ENCODE results near the gene USP13. TPM values are rescaled to one million over a fixed set of nuclear protein-coding genes. Genes with fewer than 3 reads are reported as not detected.

Gene USP13
- polyA plus RNA-seq, 3 donors: 0.31 to 1.6 (median 1.2) TPM

DNA sequence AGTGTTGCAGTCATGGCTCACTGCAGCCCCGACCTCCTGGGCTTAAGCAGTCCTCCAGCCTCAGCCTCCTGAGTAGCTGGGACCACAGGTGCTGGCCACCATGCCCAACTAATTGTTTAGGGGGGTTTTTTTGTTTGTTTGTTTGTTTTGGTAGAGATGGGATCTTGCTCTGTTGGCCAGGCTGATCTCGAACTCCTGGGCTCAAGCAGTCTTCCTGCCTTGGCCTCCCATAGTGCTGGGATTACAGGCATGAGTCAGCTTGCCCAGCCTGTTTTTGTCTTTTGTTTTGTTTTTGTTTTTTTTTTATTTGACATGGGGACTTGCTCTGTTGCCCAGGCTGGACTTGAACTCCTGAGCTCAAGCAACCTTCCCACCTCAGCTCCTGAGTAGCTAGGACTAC lies 30.8 kb upstream of the USP13 start:
- no peaks in the 10 kb centered on the region for H3K4me1 ChIP-seq (ENCODE audit: control insufficient read depth in 1 of 2, insufficient read depth in 2 of 2, low read length in 2 of 2)
- H3K79me2 ChIP-seq (ENCODE audit: insufficient read depth, low read length): no peaks in the 10 kb centered on the region
- Mint-ChIP-seq H3K27ac (peak overlapping the region in 1 of 7 donors; percentile 75), H3K4me1 (no peaks in the 10 kb centered on the region), H3K27me3 (ENCODE audit: low read depth in 3 of 3) (no peaks in the 10 kb centered on the region), H3K9me3 (peaks cover 0 to 2% (median 0%) of the 10 kb centered on the region in 7 donors), H3K4me3 (no peak overlapping the region), H3K36me3 (peaks cover 72 to 81% of the 10 kb centered on the region in 2 donors)
- 100% methylated on average over 2 of the region's 2 CpGs for whole genome bisulfite sequencing (ENCODE audit: insufficient coverage)
- no peaks in the 10 kb centered on the region for H3K27me3 ChIP-seq (ENCODE audit: control insufficient read depth in 2 of 2, insufficient read depth in 2 of 2, low read length in 2 of 2)
- TF ChIP-seq, protein P1, sequence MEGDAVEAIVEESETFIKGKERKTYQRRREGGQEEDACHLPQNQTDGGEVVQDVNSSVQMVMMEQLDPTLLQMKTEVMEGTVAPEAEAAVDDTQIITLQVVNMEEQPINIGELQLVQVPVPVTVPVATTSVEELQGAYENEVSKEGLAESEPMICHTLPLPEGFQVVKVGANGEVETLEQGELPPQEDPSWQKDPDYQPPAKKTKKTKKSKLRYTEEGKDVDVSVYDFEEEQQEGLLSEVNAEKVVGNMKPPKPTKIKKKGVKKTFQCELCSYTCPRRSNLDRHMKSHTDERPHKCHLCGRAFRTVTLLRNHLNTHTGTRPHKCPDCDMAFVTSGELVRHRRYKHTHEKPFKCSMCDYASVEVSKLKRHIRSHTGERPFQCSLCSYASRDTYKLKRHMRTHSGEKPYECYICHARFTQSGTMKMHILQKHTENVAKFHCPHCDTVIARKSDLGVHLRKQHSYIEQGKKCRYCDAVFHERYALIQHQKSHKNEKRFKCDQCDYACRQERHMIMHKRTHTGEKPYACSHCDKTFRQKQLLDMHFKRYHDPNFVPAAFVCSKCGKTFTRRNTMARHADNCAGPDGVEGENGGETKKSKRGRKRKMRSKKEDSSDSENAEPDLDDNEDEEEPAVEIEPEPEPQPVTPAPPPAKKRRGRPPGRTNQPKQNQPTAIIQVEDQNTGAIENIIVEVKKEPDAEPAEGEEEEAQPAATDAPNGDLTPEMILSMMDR (IDR thresholded peaks at IDR 0.05): no peak
- no peak for DNase-seq
- no peak overlapping the region for H2AFZ ChIP-seq (ENCODE audit: insufficient read depth, low read depth, low read length, poor library complexity, severe bottlenecking)
- intact Hi-C loops (cut with micrococcal nuclease): no loop called here
- H4K20me1 ChIP-seq (ENCODE audit: insufficient read depth, low read length): peaks cover 3% of the 10 kb centered on the region
- H3K4me3 ChIP-seq (replicated peaks in 1 of 3; ENCODE audit: low read depth in 2 of 3, low read length in 3 of 3): no peak overlapping the region
- peaks cover 65 to 77% of the 10 kb centered on the region in 2 donors for H3K36me3 ChIP-seq (replicated peaks in 1 of 2; ENCODE audit: control insufficient read depth in 1 of 2, insufficient read depth in 2 of 2, low read length in 2 of 2)
- no peak overlapping the region for H3K27ac ChIP-seq (ENCODE audit: low read depth in 1 of 2, low read length in 2 of 2)
- H3K4me2 ChIP-seq (replicated peaks; ENCODE audit: extremely low read depth, low read length, poor library complexity, severe bottlenecking): no peak overlapping the region
- H3K9ac ChIP-seq (ENCODE audit: insufficient read depth, low read length, poor library complexity, severe bottlenecking): no peak overlapping the region
- no peaks in the 10 kb centered on the region for H3K9me3 ChIP-seq (replicated peaks in 1 of 2; ENCODE audit: control insufficient read depth in 1 of 2, insufficient read depth in 1 of 2, low read length in 2 of 2)

DNA sequence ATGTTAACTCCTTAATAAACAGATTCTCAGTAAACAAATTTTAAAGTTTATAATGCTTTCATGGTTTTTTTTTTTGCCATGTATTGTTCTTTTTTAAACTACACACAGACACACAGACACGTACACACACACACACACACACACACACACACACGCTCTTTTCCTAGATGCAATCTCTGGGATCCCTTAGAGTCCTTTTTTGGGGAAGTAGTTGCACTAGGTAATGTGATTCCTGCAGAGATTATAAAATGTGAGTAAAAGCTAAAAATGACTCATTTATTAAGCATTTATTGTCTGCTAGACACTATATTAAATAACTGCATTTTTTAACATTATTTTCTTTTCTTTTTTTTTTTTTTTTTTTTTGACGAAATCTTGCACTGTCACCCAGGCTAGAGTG lies 28.4 kb upstream of the USP13 start:
- Histone ChIP-seq H3K27me3 (ENCODE audit: control insufficient read depth in 2 of 2, insufficient read depth in 2 of 2, low read length in 2 of 2) (no peaks in the 10 kb centered on the region), H3K4me3 (replicated peaks in 1 of 3; ENCODE audit: low read depth in 2 of 3, low read length in 3 of 3) (no peak overlapping the region), H3K9ac (ENCODE audit: insufficient read depth, low read length, poor library complexity, severe bottlenecking) (no peak overlapping the region), H3K9me3 (replicated peaks in 1 of 2; ENCODE audit: control insufficient read depth in 1 of 2, insufficient read depth in 1 of 2, low read length in 2 of 2) (no peaks in the 10 kb centered on the region), H4K20me1 (ENCODE audit: insufficient read depth, low read length) (peaks cover 3% of the 10 kb centered on the region), H3K4me1 (ENCODE audit: control insufficient read depth in 1 of 2, insufficient read depth in 2 of 2, low read length in 2 of 2) (no peaks in the 10 kb centered on the region), H2AFZ (ENCODE audit: insufficient read depth, low read depth, low read length, poor library complexity, severe bottlenecking) (no peak overlapping the region), H3K79me2 (ENCODE audit: insufficient read depth, low read length) (no peaks in the 10 kb centered on the region), H3K4me2 (replicated peaks; ENCODE audit: extremely low read depth, low read length, poor library complexity, severe bottlenecking) (no peak overlapping the region), H3K36me3 (replicated peaks in 1 of 2; ENCODE audit: control insufficient read depth in 1 of 2, insufficient read depth in 2 of 2, low read length in 2 of 2) (peaks cover 46 to 59% of the 10 kb centered on the region in 2 donors), H3K27ac (ENCODE audit: low read depth in 1 of 2, low read length in 2 of 2) (no peak overlapping the region)
- WGBS (ENCODE audit: insufficient coverage): no CpG with 5 or more reads among the region's 3 CpGs
- intact Hi-C loops (cut with micrococcal nuclease): no loop called here
- Mint-ChIP-seq H3K4me3 (no peak overlapping the region), H3K27ac (no peak overlapping the region), H3K36me3 (peaks cover 56 to 62% of the 10 kb centered on the region in 2 donors), H3K9me3 (no peaks in the 10 kb centered on the region), H3K27me3 (ENCODE audit: low read depth in 3 of 3) (no peaks in the 10 kb centered on the region), H3K4me1 (no peaks in the 10 kb centered on the region)
- no peak for DNase-seq
- TF ChIP-seq, protein P1 (IDR thresholded peaks at IDR 0.05): no peak
